ENCODE measurements around the gene ST3GAL4. TPM values are rescaled to one million over a fixed set of nuclear protein-coding genes. Genes with fewer than 3 reads are reported as not detected.

The ST3GAL4 gene
- total RNA-seq, 1 donor from 2014 or later: 19.1 TPM

- Mint-ChIP-seq H3K9me3 (no peaks in the 10 kb centered on the region), H3K36me3 (peaks cover under 1% of the 10 kb centered on the region), H3K27me3 (no peaks in the 10 kb centered on the region), H3K4me1 (ENCODE audit: unreplicated experiment) (peaks cover 9% of the 10 kb centered on the region), H3K27ac (no peak overlapping the region), H3K4me3 (no peak overlapping the region)
- TF ChIP-seq CTCF (conservative IDR thresholded peaks at IDR 0.05): no peak
- no peak for DNase-seq (ENCODE audit: extremely low spot score, unreplicated experiment)
Measured at GRCh38 chr11:126328001-126328390, 27.5 kb upstream of the ST3GAL4 start.

DNA sequence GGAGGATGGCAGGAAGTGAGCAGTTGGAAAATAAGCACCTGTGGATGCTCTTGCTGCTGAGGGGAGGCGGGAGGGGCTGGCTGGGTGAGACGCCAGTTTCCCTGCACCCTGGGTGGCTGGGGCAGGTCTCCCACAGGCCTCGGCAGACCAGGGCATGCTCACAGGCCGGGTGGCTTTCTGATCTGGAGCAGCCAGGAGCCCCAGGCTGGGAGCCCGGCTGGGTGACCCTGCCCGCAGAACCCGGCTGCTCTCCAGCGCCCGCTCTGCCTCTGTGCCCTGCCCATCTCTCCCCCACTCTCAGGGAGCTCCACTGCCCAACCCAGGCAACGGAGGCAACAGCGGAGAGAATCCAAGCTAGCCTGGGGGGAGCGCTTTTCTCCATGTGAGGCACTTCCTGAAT, 27.0 kb upstream of the ST3GAL4 start:
- TF ChIP-seq CTCF (conservative IDR thresholded peaks at IDR 0.05): no peak
- Mint-ChIP-seq H3K4me3 (no peak overlapping the region), H3K27me3 (no peaks in the 10 kb centered on the region), H3K4me1 (ENCODE audit: unreplicated experiment) (peaks cover 14% of the 10 kb centered on the region), H3K27ac (no peak overlapping the region), H3K36me3 (peaks cover 5% of the 10 kb centered on the region), H3K9me3 (no peaks in the 10 kb centered on the region)
- DNase-seq (ENCODE audit: extremely low spot score, unreplicated experiment): no peak

- Mint-ChIP-seq H3K4me3 (no peak overlapping the region), H3K36me3 (peaks cover 5% of the 10 kb centered on the region), H3K4me1 (ENCODE audit: unreplicated experiment) (peaks cover 14% of the 10 kb centered on the region), H3K27ac (no peak overlapping the region), H3K9me3 (no peaks in the 10 kb centered on the region), H3K27me3 (no peaks in the 10 kb centered on the region)
- no peak for DNase-seq (ENCODE audit: extremely low spot score, unreplicated experiment)
- TF ChIP-seq CTCF (conservative IDR thresholded peaks at IDR 0.05): no peak
Measured at GRCh38 chr11:126328938-126329643, 26.4 kb upstream of the ST3GAL4 start.

DNA sequence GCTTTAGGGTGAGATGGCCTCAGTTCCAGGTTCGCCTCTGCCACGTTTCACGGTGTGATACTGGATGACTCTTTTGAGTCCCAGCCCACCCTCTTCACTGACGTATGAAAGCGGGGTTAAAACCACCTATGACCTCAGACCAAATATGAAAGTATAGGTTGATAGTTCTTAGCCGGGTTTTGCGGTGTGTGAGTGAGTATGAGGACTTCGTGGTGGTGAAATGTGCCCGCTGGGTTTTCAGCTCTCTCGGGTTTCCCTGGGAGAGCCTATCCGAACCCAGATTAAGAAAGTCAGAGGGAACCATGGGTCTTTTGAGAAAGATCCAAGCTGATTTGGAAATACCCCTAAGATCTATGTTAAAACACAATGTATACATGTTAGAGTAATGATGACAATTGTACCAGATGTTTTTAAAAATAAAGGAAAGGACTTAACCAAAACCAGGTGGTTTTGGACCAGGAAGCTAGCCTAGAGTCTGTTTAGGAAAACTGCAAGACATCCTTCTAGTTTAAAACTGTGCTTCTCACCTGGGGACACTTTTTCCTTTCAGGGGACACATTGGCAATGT, 25.8 kb upstream of the ST3GAL4 start:
- no peaks in the 10 kb centered on the region for H3K9me3 Mint-ChIP-seq
- no peak for TF ChIP-seq CTCF (conservative IDR thresholded peaks at IDR 0.05)
- H3K27ac Mint-ChIP-seq: no peak overlapping the region
- H3K4me1 Mint-ChIP-seq (ENCODE audit: unreplicated experiment): peaks cover 14% of the 10 kb centered on the region
- H3K4me3 Mint-ChIP-seq: no peak overlapping the region
- H3K27me3 Mint-ChIP-seq: no peaks in the 10 kb centered on the region
- DNase-seq (ENCODE audit: extremely low spot score, unreplicated experiment): no peak
- peaks cover 5% of the 10 kb centered on the region for H3K36me3 Mint-ChIP-seq

- peaks cover 9% of the 10 kb centered on the region for H3K36me3 Mint-ChIP-seq
- H3K4me1 Mint-ChIP-seq (ENCODE audit: unreplicated experiment): peaks cover 18% of the 10 kb centered on the region
Measured at GRCh38 chr11:126331286-126331685, 24.2 kb upstream of the ST3GAL4 start.

More at GRCh38 chr11:126331286-126331685, 24.2 kb upstream of the ST3GAL4 start:
- no peak for TF ChIP-seq CTCF (conservative IDR thresholded peaks at IDR 0.05)
- Mint-ChIP-seq H3K4me3 (no peak overlapping the region), H3K27me3 (no peaks in the 10 kb centered on the region), H3K27ac (no peak overlapping the region), H3K9me3 (no peaks in the 10 kb centered on the region)
- no peak for DNase-seq (ENCODE audit: extremely low spot score, unreplicated experiment)

Data from type B pancreatic cell (in vitro differentiated cells).